HepG2 (cell line): ENCODE data around the gene ANTKMT.

Source experiments
- ATF3 ChIP-seq: sonication (generic); formaldehyde crosslinking; IDR thresholded peaks from 2 replicates; pipeline ENCODE4 v1.4.0; 2020; ENCODE audit warnings: missing genetic modification reagents
- EP300 ChIP-seq, 3 experiments: sonication (generic) in 1 of 3; formaldehyde crosslinking in 1 of 3; IDR thresholded peaks; 2 replicates each; pipeline versions ENCODE4 v1.5.1 to v1.6.1; 2011 to 2020; ENCODE audit warnings: low read depth in 2 of 3, low read length in 2 of 3, borderline replicate concordance in 1 of 3, improper control_type of control experiment in 1 of 3, mild to moderate bottlenecking in 1 of 3, missing genetic modification reagents in 1 of 3, moderate library complexity in 1 of 3
- GATAD1 ChIP-seq: IDR thresholded peaks from 2 replicates; pipeline ENCODE4 v1.6.1; 2016; ENCODE audit warnings: missing genetic modification reagents, missing compliant biosample characterization
- JUN ChIP-seq: sonication (generic); formaldehyde crosslinking; IDR thresholded peaks from 2 replicates; pipeline ENCODE4 v1.4.0; 2020; ENCODE audit warnings: mild to moderate bottlenecking, missing genetic modification reagents
- JUND ChIP-seq: sonication (generic); formaldehyde crosslinking; IDR thresholded peaks from 2 replicates; pipeline ENCODE4 v1.8.0; 2022; ENCODE audit warnings: mild to moderate bottlenecking, missing genetic modification reagents
- LRRFIP1 ChIP-seq: sonication (generic); formaldehyde crosslinking; conservative IDR thresholded peaks from 2 replicates; pipeline ENCODE4 v1.4.0; 2020; ENCODE audit warnings: missing genetic modification reagents
- PREB ChIP-seq: sonication (generic); formaldehyde crosslinking; IDR thresholded peaks from 2 replicates; pipeline ENCODE4 v1.4.0; 2020; ENCODE audit warnings: missing genetic modification reagents
- SIN3A ChIP-seq: IDR thresholded peaks from 2 replicates; pipeline ENCODE4 v1.6.1; 2011; ENCODE audit warnings: low read depth, mild to moderate bottlenecking, control low read depth, low read length, borderline replicate concordance
- SUZ12 ChIP-seq: fragments of 150-350 bp; IDR thresholded peaks from 2 replicates; pipeline ENCODE4 v1.6.1; 2014; ENCODE audit warnings: low read depth, low read length
- TCF12 ChIP-seq, 2 experiments: fragments of 450-650 bp in 1 of 2; sonication (generic) in 1 of 2; formaldehyde crosslinking in 1 of 2; IDR thresholded peaks; 2 replicates each; pipeline versions ENCODE4 v1.6.1 to v1.8.0; 2017 to 2022; ENCODE audit warnings: antibody characterized with exemption in 1 of 2, mild to moderate bottlenecking in 1 of 2, missing genetic modification reagents in 1 of 2, moderate library complexity in 1 of 2
- TRIM22 ChIP-seq: fragments of 450-650 bp; IDR thresholded peaks from 2 replicates; pipeline ENCODE4 v1.6.1; 2017
- ZNF678 ChIP-seq: sonication (generic); formaldehyde crosslinking; IDR thresholded peaks from 2 replicates; pipeline ENCODE4 v1.4.0; 2020; ENCODE audit warnings: mild to moderate bottlenecking, missing genetic modification reagents
- TF ChIP-seq, protein P1 (sequence below): sonication (generic); formaldehyde crosslinking; IDR thresholded peaks from 2 replicates; pipeline ENCODE4 v1.9.0; 2021; ENCODE audit warnings: missing genetic modification reagents, mild to moderate bottlenecking, borderline replicate concordance
- TF ChIP-seq, protein P2 (sequence below): sonication (generic); formaldehyde crosslinking; IDR thresholded peaks from 2 replicates; pipeline ENCODE4 v1.5.0; 2020; ENCODE audit warnings: mild to moderate bottlenecking, missing genetic modification reagents, moderate library complexity

DNA sequence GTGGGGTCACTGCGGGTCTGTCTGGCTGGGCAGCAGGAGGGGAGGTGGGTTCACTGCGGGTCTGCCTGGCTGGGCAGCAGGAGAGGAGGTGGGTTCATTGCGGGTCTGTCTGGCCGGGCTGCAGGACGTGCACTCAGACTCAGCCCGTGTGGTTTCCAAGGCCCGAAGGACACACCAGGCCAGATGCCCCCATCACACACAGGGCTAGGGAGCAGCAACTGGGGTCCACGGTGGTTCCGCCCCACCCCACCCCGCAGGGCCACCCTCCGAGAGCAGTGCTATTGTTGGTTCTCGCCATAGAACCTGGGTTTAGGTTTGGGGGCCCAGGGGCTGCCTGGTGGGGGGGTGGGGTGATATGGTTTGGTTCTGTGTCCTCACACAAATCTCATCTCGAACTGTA is 25.7 kb downstream of the ANTKMT start:
- TF ChIP-seq PREB, result no peak
- TF ChIP-seq, protein P1, sequence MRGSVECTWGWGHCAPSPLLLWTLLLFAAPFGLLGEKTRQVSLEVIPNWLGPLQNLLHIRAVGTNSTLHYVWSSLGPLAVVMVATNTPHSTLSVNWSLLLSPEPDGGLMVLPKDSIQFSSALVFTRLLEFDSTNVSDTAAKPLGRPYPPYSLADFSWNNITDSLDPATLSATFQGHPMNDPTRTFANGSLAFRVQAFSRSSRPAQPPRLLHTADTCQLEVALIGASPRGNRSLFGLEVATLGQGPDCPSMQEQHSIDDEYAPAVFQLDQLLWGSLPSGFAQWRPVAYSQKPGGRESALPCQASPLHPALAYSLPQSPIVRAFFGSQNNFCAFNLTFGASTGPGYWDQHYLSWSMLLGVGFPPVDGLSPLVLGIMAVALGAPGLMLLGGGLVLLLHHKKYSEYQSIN (CRISPR knock-in tag), result no peak
- no peak for TF ChIP-seq SUZ12
- no peak for TF ChIP-seq TCF12 (IDR thresholded peaks at IDR 0.05)
- TF ChIP-seq TCF12 (CRISPR knock-in tag; IDR thresholded peaks at IDR 0.05), result no peak
- TF ChIP-seq ZNF678 (CRISPR knock-in tag), result no peak
- TF ChIP-seq JUN, result no peak
- TF ChIP-seq LRRFIP1 (CRISPR knock-in tag), result no peak
- TF ChIP-seq TRIM22, result no peak
- TF ChIP-seq ATF3, result no peak
- TF ChIP-seq EP300 (IDR thresholded peaks at IDR 0.05; ENCODE audit: low read depth in 2 of 2, low read length in 2 of 2), result no peak
- TF ChIP-seq EP300 (CRISPR knock-in tag; IDR thresholded peaks at IDR 0.05; ENCODE audit: borderline replicate concordance), result no peak
- TF ChIP-seq SIN3A, result no peak
- no peak for TF ChIP-seq GATAD1 (CRISPR knock-in tag)
- no peak for TF ChIP-seq JUND (CRISPR knock-in tag)
- TF ChIP-seq, protein P2, sequence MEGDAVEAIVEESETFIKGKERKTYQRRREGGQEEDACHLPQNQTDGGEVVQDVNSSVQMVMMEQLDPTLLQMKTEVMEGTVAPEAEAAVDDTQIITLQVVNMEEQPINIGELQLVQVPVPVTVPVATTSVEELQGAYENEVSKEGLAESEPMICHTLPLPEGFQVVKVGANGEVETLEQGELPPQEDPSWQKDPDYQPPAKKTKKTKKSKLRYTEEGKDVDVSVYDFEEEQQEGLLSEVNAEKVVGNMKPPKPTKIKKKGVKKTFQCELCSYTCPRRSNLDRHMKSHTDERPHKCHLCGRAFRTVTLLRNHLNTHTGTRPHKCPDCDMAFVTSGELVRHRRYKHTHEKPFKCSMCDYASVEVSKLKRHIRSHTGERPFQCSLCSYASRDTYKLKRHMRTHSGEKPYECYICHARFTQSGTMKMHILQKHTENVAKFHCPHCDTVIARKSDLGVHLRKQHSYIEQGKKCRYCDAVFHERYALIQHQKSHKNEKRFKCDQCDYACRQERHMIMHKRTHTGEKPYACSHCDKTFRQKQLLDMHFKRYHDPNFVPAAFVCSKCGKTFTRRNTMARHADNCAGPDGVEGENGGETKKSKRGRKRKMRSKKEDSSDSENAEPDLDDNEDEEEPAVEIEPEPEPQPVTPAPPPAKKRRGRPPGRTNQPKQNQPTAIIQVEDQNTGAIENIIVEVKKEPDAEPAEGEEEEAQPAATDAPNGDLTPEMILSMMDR (CRISPR knock-in tag), result no peak
